GM23338 (cell line): ENCODE data around the gene AGAP1. TPM values are rescaled to one million over a fixed set of nuclear protein-coding genes. Genes with fewer than 3 reads are reported as not detected.
A peak's percentile ranks its signal among the peaks of the same experiment; 100 is the strongest.

ENCODE experiments used
- ATAC-seq: fragments of 200-7000 bp; cut with Tn5 transposase; 3 replicates; pipeline ENCODE4 v1.9.1; 2020
- DNase-seq: peaks from one replicate; pipeline ENCODE4 v3.0.0-alpha.2; 2015; ENCODE audit warnings: low spot score
- H2AFZ ChIP-seq: fragments of 200-600 bp; sonication (generic); 2 replicates; pipeline ENCODE4 v1.8.0; 2016; ENCODE audit warnings: antibody characterized with exemption, mild to moderate bottlenecking, moderate library complexity
- H3F3A ChIP-seq: fragments of 200-600 bp; sonication (generic); replicated peaks from 2 replicates; pipeline ENCODE4 v1.8.0; 2017; ENCODE audit warnings: antibody characterized with exemption, mixed run types, low read depth
- H3K27ac ChIP-seq: fragments of 200-600 bp; sonication (generic); 2 replicates; pipeline ENCODE4 v1.6.1; 2016; ENCODE audit warnings: low read depth
- H3K27me3 ChIP-seq: fragments of 200-600 bp; sonication (generic); 2 replicates; pipeline ENCODE4 v1.8.0; 2016; ENCODE audit warnings: mild to moderate bottlenecking, mixed run types, moderate library complexity; ENCODE audit not compliant: insufficient read depth
- H3K36me3 ChIP-seq: fragments of 200-600 bp; sonication (generic); 2 replicates; pipeline ENCODE4 v1.8.0; 2016; ENCODE audit warnings: mild to moderate bottlenecking; ENCODE audit not compliant: insufficient read depth
- H3K4me1 ChIP-seq: fragments of 200-600 bp; sonication (generic); 2 replicates; pipeline ENCODE4 v1.8.0; 2016; ENCODE audit warnings: mild to moderate bottlenecking, moderate library complexity; ENCODE audit not compliant: insufficient read depth
- H3K4me2 ChIP-seq: fragments of 200-600 bp; sonication (generic); 2 replicates; pipeline ENCODE4 v1.7.1; 2017; ENCODE audit warnings: mixed run types
- H3K4me3 ChIP-seq: fragments of 200-600 bp; sonication (generic); 2 replicates; pipeline ENCODE4 v1.6.1; 2016; ENCODE audit warnings: mixed run types
- H3K79me2 ChIP-seq: fragments of 200-600 bp; sonication (generic); replicated peaks from 2 replicates; pipeline ENCODE4 v1.8.0; 2017; ENCODE audit warnings: mild to moderate bottlenecking; ENCODE audit not compliant: insufficient read depth
- H3K9me2 ChIP-seq: fragments of 200-600 bp; sonication (generic); 2 replicates; pipeline ENCODE4 v1.8.0; 2017; ENCODE audit not compliant: insufficient read depth
- H4K20me1 ChIP-seq: fragments of 200-600 bp; sonication (generic); replicated peaks from 2 replicates; pipeline ENCODE4 v1.8.0; 2017; ENCODE audit warnings: mild to moderate bottlenecking; ENCODE audit not compliant: insufficient read depth
- H3K27ac Mint-ChIP-seq: 2 replicates; pipeline ENCODE4 v1.8.0; 2020; ENCODE audit warnings: inconsistent platforms, mild to moderate bottlenecking, moderate library complexity, mixed read lengths
- H3K27me3 Mint-ChIP-seq: 3 replicates; pipeline ENCODE4 v1.8.0; 2022; ENCODE audit warnings: low read depth, mild to moderate bottlenecking, moderate library complexity, mixed read lengths, inconsistent platforms; ENCODE audit not compliant: insufficient read depth, poor library complexity
- H3K36me3 Mint-ChIP-seq: 3 replicates; pipeline ENCODE4 v1.8.0; 2021; ENCODE audit warnings: low read depth, mild to moderate bottlenecking, inconsistent platforms, moderate library complexity, mixed read lengths
- H3K4me1 Mint-ChIP-seq: 3 replicates; pipeline ENCODE4 v1.8.0; 2020; ENCODE audit warnings: mild to moderate bottlenecking, inconsistent platforms, mixed read lengths
- H3K4me3 Mint-ChIP-seq: 3 replicates; pipeline ENCODE4 v1.8.0; 2021; ENCODE audit warnings: moderate library complexity, mild to moderate bottlenecking, inconsistent platforms, mixed read lengths
- H3K9me3 Mint-ChIP-seq: 3 replicates; pipeline ENCODE4 v1.8.0; 2020; ENCODE audit warnings: moderate library complexity, mild to moderate bottlenecking, inconsistent platforms, mixed read lengths
- CREB1 ChIP-seq: fragments of 250-450 bp; sonication (Bioruptor Pico); IDR thresholded peaks from 2 replicates; pipeline ENCODE4 v1.5.0; 2020; ENCODE audit warnings: low read depth, mild to moderate bottlenecking, moderate library complexity
- CTCF ChIP-seq, 2 experiments: fragments of 200-600 bp in 1 of 2; sonication (generic) in 1 of 2; conservative IDR thresholded peaks; 2 replicates each; pipeline versions ENCODE4 v1.5.1 to v1.6.1; 2016 to 2017; ENCODE audit warnings: antibody characterized with exemption in 2 of 2, low read depth in 2 of 2, mild to moderate bottlenecking in 2 of 2, moderate library complexity in 1 of 2
- EZH2 ChIP-seq: fragments of 200-600 bp; sonication (generic); IDR thresholded peaks from one replicate; pipeline ENCODE4 v1.8.0; 2017; ENCODE audit warnings: antibody characterized with exemption, mild to moderate bottlenecking, low read depth; ENCODE audit not compliant: unreplicated experiment
- EZH2phosphoT487 ChIP-seq: fragments of 200-600 bp; sonication (generic); IDR thresholded peaks from one replicate; pipeline ENCODE4 v1.8.1; 2018; ENCODE audit warnings: antibody characterized with exemption; ENCODE audit not compliant: unreplicated experiment
- JUNB ChIP-seq: IDR thresholded peaks from one replicate; pipeline ENCODE4 v1.6.1; 2016; ENCODE audit warnings: antibody characterized with exemption; ENCODE audit not compliant: unreplicated experiment
- NANOG ChIP-seq: IDR thresholded peaks from 2 replicates; pipeline ENCODE4 v1.6.1; 2016; ENCODE audit warnings: antibody characterized with exemption, borderline replicate concordance
- POLR2AphosphoS5 ChIP-seq: IDR thresholded peaks from 2 replicates; pipeline ENCODE4 v1.6.1; 2016; ENCODE audit warnings: antibody characterized with exemption, low read depth
- REST ChIP-seq: IDR thresholded peaks from one replicate; pipeline ENCODE4 v1.6.1; 2018; ENCODE audit warnings: antibody characterized with exemption; ENCODE audit not compliant: unreplicated experiment
- STAT1 ChIP-seq: IDR thresholded peaks from one replicate; pipeline ENCODE4 v1.6.1; 2016; ENCODE audit warnings: antibody characterized with exemption; ENCODE audit not compliant: unreplicated experiment
- ZNF331 ChIP-seq: fragments of 250-450 bp; sonication (Bioruptor Pico); IDR thresholded peaks from 2 replicates; pipeline ENCODE4 v1.5.0; 2020; ENCODE audit warnings: low read depth, mild to moderate bottlenecking, moderate library complexity
- polyA plus RNA-seq: library from polyadenylated mRNA; unstranded; fragments of >200 nt; fragmentation: Nextera tagmentation; extraction: Ambion mirVana; gene quantifications from 2 replicates; pipeline ENCODE4 v1.2.1, GENCODE V29; 2016
- total RNA-seq: library from RNA; depleted of rRNA; stranded (reverse); fragments of >200 nt; shearing (Covaris generic); gene quantifications from 2 replicates; pipeline ENCODE4 v1.2.3, GENCODE V29; 2014
- TF ChIP-seq, protein P1 (sequence below): IDR thresholded peaks from 2 replicates; pipeline ENCODE4 v1.6.1; 2016; ENCODE audit warnings: antibody characterized with exemption

Gene AGAP1
- total and polyA plus RNA-seq, 2 experiments from 2014 or later = 13.3 to 27.9 TPM

- Histone ChIP-seq H4K20me1 (0 out of 2 replicates have a peak, but pooled peaks cover 8% of the 10 kb centered on the region), H3F3A (no peaks in the 10 kb centered on the region), H3K27me3 (no peaks in the 10 kb centered on the region), H3K27ac (no peak overlapping the region), H3K9me2 (peaks cover 4% of the 10 kb centered on the region; the same call in 1 of the 2 replicates), H2AFZ (no peak overlapping the region), H3K36me3 (no peaks in the 10 kb centered on the region), H3K4me1 (peaks cover 38% of the 10 kb centered on the region), H3K4me2 (no peak overlapping the region), H3K4me3 (no peak overlapping the region), H3K79me2 (peaks cover 66% of the 10 kb centered on the region)
- Mint-ChIP-seq H3K4me1 (peaks cover 56% of the 10 kb centered on the region), H3K9me3 (no peaks in the 10 kb centered on the region), H3K27ac (0 out of 2 replicates have a peak overlapping the region, but pooled peaks have one; percentile 3), H3K27me3 (peaks cover 10% of the 10 kb centered on the region), H3K4me3 (no peak overlapping the region), H3K36me3 (no peaks in the 10 kb centered on the region)
- TF ChIP-seq CTCF (conservative IDR thresholded peaks at IDR 0.05; ENCODE audit: low read depth in 2 of 2) = no peak
- no peak for TF ChIP-seq CREB1 (CRISPR knock-in tag)
- TF ChIP-seq NANOG = no peak
- no peak for TF ChIP-seq EZH2
- no peak for TF ChIP-seq ZNF331 (CRISPR knock-in tag)
- ATAC-seq (no peak), DNase-seq (no peak)
These were observed 150.1 kb downstream of the AGAP1 start for GRCh38 chr2:235643680-235644511.

- H3K27ac Mint-ChIP-seq = no peak overlapping the region
- DNase-seq (no peak), ATAC-seq (no peak)
- Histone ChIP-seq H2AFZ (no peak overlapping the region), H3K27ac (no peak overlapping the region), H3K79me2 (peaks cover 70% of the 10 kb centered on the region), H3K27me3 (no peaks in the 10 kb centered on the region), H3F3A (no peaks in the 10 kb centered on the region), H3K4me2 (no peak overlapping the region), H3K4me1 (peaks cover 5% of the 10 kb centered on the region), H3K4me3 (no peak overlapping the region), H3K36me3 (no peaks in the 10 kb centered on the region), H4K20me1 (peaks cover 4% of the 10 kb centered on the region; the same call in 1 of the 2 replicates), H3K9me2 (peaks cover 4% of the 10 kb centered on the region; the same call in 1 of the 2 replicates)
- H3K36me3 Mint-ChIP-seq = no peaks in the 10 kb centered on the region
- peaks cover 6% of the 10 kb centered on the region for H3K27me3 Mint-ChIP-seq
- H3K4me3 Mint-ChIP-seq = no peak overlapping the region
- peaks cover 30% of the 10 kb centered on the region for H3K4me1 Mint-ChIP-seq
- H3K9me3 Mint-ChIP-seq = no peaks in the 10 kb centered on the region
- TF ChIP-seq JUNB = no peak
- no peak for TF ChIP-seq STAT1
- TF ChIP-seq CTCF (conservative IDR thresholded peaks at IDR 0.05; ENCODE audit: low read depth in 2 of 2) = no peak
- TF ChIP-seq CREB1 (CRISPR knock-in tag) = no peak
- no peak for TF ChIP-seq NANOG
- TF ChIP-seq, protein P1, sequence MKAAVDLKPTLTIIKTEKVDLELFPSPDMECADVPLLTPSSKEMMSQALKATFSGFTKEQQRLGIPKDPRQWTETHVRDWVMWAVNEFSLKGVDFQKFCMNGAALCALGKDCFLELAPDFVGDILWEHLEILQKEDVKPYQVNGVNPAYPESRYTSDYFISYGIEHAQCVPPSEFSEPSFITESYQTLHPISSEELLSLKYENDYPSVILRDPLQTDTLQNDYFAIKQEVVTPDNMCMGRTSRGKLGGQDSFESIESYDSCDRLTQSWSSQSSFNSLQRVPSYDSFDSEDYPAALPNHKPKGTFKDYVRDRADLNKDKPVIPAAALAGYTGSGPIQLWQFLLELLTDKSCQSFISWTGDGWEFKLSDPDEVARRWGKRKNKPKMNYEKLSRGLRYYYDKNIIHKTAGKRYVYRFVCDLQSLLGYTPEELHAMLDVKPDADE = no peak
- TF ChIP-seq REST = no peak
- no peak for TF ChIP-seq POLR2AphosphoS5
- no peak for TF ChIP-seq EZH2phosphoT487
These were observed 153.4 kb downstream of the AGAP1 start for GRCh38 chr2:235647264-235647663.
